Measurements from ENCODE around the gene UNC13B. TPM values are rescaled to one million over a fixed set of nuclear protein-coding genes. Genes with fewer than 3 reads are reported as not detected.

Gene UNC13B
- total RNA-seq, 1 experiment from 2014 or later: 17.6 TPM

DNA sequence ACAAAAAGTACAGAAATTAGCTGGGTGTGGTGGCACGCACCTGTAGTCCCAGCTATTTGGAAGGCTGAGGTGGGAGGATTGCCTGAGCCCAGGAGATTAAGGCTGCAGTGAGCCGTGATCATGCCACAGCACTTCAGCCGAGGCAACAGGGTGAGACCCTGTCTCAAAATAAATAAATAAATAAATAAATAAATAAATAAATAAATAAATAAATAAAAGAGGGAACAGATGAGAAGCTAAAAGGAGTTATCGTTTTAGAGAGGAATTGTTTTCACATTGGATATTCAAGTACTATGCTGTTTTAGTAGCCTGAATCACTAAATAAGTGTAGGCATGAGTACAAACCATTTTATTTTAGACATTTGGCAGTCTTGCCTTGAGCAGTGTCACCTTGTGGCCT lies 151.7 kb downstream of the UNC13B start:
- CTCF ChIA-PET: no interaction called here
- no peak overlapping the region for H2AFZ ChIP-seq (ENCODE audit: low read depth, low read length, poor library complexity, severe bottlenecking)

DNA sequence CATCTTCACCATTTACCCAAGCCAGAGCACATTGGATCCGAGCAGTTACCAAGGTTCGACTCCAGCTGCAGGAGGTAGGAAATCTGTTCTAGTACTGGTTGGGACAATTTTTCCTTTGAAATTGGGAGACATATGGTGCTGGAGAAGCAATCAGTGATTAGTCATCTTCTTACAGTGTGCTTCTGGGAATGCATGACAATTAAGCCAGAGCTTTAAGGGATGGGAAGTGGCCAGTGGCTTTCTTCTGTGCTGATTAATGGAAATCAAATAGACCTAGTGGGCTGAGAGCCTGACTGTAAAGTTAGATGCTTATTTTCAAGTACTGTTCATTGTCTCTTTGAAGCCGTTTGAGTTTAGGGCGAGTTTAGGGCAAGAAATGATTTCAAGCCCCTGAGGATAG lies 152.1 kb downstream of the UNC13B start:
- ChIA-PET RAD21 (ENCODE audit: low non-redundant PET in 1 of 2, low total read pairs in 2 of 2, uncharacterized antibody in 2 of 2, unreplicated experiment in 2 of 2) (no interaction called here), POLR2A (no interaction called here), CTCF (no interaction called here)
- H3K27ac ChIP-seq (ENCODE audit: low read depth, low read length): no peak overlapping the region
- no peak overlapping the region for H2AFZ ChIP-seq (ENCODE audit: low read depth, low read length, poor library complexity, severe bottlenecking)
- H3K4me1 ChIP-seq (ENCODE audit: control insufficient read depth in 1 of 2, insufficient read depth in 2 of 2, low read length in 2 of 2): no peaks in the 10 kb centered on the region; a peak in 1 of 4 replicates
- H3K27me3 ChIP-seq (ENCODE audit: insufficient read depth, low read length): no peaks in the 10 kb centered on the region
- intact Hi-C loops (cut with micrococcal nuclease): no loop called here
- BruUV-seq (replicated peaks): no TSS peak
- ATAC-seq (no peak), DNase-seq (ENCODE audit: low read depth, low spot score) (no peak)
- no peaks in the 10 kb centered on the region for H3K79me2 ChIP-seq (ENCODE audit: insufficient read depth, low read length)
- no peaks in the 10 kb centered on the region for H3K9me2 ChIP-seq (ENCODE audit: insufficient read depth)
- no peaks in the 10 kb centered on the region for H3K36me3 ChIP-seq (ENCODE audit: control insufficient read depth in 1 of 2, insufficient read depth in 2 of 2, low read length in 2 of 2)
- no peak overlapping the region for H3K9ac ChIP-seq (ENCODE audit: low read length)
- no peaks in the 10 kb centered on the region for H3K9me3 ChIP-seq (ENCODE audit: control insufficient read depth in 1 of 2, insufficient read depth in 1 of 2, low read depth in 1 of 2, low read length in 2 of 2)
- no peaks in the 10 kb centered on the region for H4K20me1 ChIP-seq (ENCODE audit: insufficient read depth)
- H3K4me3 ChIP-seq (replicated peaks in 1 of 2; ENCODE audit: low read depth in 1 of 2, low read length in 2 of 2): no peak overlapping the region
- no peak overlapping the region for H3K4me2 ChIP-seq (ENCODE audit: low read length)
- TF ChIP-seq, protein P1, sequence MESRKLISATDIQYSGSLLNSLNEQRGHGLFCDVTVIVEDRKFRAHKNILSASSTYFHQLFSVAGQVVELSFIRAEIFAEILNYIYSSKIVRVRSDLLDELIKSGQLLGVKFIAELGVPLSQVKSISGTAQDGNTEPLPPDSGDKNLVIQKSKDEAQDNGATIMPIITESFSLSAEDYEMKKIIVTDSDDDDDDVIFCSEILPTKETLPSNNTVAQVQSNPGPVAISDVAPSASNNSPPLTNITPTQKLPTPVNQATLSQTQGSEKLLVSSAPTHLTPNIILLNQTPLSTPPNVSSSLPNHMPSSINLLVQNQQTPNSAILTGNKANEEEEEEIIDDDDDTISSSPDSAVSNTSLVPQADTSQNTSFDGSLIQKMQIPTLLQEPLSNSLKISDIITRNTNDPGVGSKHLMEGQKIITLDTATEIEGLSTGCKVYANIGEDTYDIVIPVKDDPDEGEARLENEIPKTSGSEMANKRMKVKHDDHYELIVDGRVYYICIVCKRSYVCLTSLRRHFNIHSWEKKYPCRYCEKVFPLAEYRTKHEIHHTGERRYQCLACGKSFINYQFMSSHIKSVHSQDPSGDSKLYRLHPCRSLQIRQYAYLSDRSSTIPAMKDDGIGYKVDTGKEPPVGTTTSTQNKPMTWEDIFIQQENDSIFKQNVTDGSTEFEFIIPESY (IDR thresholded peaks at IDR 0.05; ENCODE audit: extremely low read depth, insufficient replicate concordance, low read length): no peak
- TF ChIP-seq YY1 (IDR thresholded peaks at IDR 0.05; ENCODE audit: extremely low read depth, insufficient replicate concordance, low read depth, low read length) (no peak), EZH2phosphoT487 (IDR thresholded peaks at IDR 0.05; ENCODE audit: borderline replicate concordance) (no peak), FOSL1 (IDR thresholded peaks at IDR 0.05; ENCODE audit: low read depth) (no peak), SP1 (IDR thresholded peaks at IDR 0.05; ENCODE audit: low read depth) (no peak), POLR2AphosphoS5 (IDR thresholded peaks at IDR 0.05; ENCODE audit: low read depth, low read length) (no peak), EGR1 (IDR thresholded peaks at IDR 0.05; ENCODE audit: low read depth) (no peak), SIN3A (IDR thresholded peaks at IDR 0.05; ENCODE audit: low read depth) (no peak), EZH2 (IDR thresholded peaks at IDR 0.05) (no peak), RAD21 (IDR thresholded peaks at IDR 0.05; ENCODE audit: low read depth) (no peak)
- TF ChIP-seq, protein P2, sequence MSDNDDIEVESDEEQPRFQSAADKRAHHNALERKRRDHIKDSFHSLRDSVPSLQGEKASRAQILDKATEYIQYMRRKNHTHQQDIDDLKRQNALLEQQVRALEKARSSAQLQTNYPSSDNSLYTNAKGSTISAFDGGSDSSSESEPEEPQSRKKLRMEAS (IDR thresholded peaks at IDR 0.05): no peak

More for the DNA sequence above, 151.7 kb downstream of the UNC13B start:
- no peak for DNase-seq (ENCODE audit: low read depth, low spot score)
- no peaks in the 10 kb centered on the region for H3K27me3 ChIP-seq (ENCODE audit: insufficient read depth, low read length)
- H3K4me3 ChIP-seq (replicated peaks in 1 of 2; ENCODE audit: low read depth in 1 of 2, low read length in 2 of 2): no peak overlapping the region
- H4K20me1 ChIP-seq (ENCODE audit: insufficient read depth): no peaks in the 10 kb centered on the region
- no peak overlapping the region for H3K9ac ChIP-seq (ENCODE audit: low read length)
- H3K4me2 ChIP-seq (ENCODE audit: low read length): no peak overlapping the region
- RAD21 ChIA-PET (ENCODE audit: low non-redundant PET in 1 of 2, low total read pairs in 2 of 2, uncharacterized antibody in 2 of 2, unreplicated experiment in 2 of 2): no interaction called here
- H3K27ac ChIP-seq (ENCODE audit: low read depth, low read length): no peak overlapping the region
- POLR2A ChIA-PET: no interaction called here
- no TSS peak for BruUV-seq (replicated peaks)
- H3K79me2 ChIP-seq (ENCODE audit: insufficient read depth, low read length): no peaks in the 10 kb centered on the region
- ATAC-seq: no peak
- H3K9me2 ChIP-seq (ENCODE audit: insufficient read depth): no peaks in the 10 kb centered on the region
- H3K9me3 ChIP-seq (ENCODE audit: control insufficient read depth in 1 of 2, insufficient read depth in 1 of 2, low read depth in 1 of 2, low read length in 2 of 2): no peaks in the 10 kb centered on the region
- TF ChIP-seq, protein P1 (IDR thresholded peaks at IDR 0.05; ENCODE audit: extremely low read depth, insufficient replicate concordance, low read length): no peak
- TF ChIP-seq EZH2phosphoT487 (IDR thresholded peaks at IDR 0.05; ENCODE audit: borderline replicate concordance) (no peak), ZNF274 (IDR thresholded peaks at IDR 0.05; ENCODE audit: low read depth, low read length) (no peak), TCF7L2 (IDR thresholded peaks at IDR 0.05; ENCODE audit: borderline replicate concordance, extremely low read depth, insufficient read depth, insufficient read length) (no peak)
- H3K36me3 ChIP-seq (ENCODE audit: control insufficient read depth in 1 of 2, insufficient read depth in 2 of 2, low read length in 2 of 2): no peaks in the 10 kb centered on the region
- no peaks in the 10 kb centered on the region; a peak in 1 of 4 replicates for H3K4me1 ChIP-seq (ENCODE audit: control insufficient read depth in 1 of 2, insufficient read depth in 2 of 2, low read length in 2 of 2)
- intact Hi-C loops (cut with micrococcal nuclease): no loop called here
